ENCODE data around the gene PGP.

DNA sequence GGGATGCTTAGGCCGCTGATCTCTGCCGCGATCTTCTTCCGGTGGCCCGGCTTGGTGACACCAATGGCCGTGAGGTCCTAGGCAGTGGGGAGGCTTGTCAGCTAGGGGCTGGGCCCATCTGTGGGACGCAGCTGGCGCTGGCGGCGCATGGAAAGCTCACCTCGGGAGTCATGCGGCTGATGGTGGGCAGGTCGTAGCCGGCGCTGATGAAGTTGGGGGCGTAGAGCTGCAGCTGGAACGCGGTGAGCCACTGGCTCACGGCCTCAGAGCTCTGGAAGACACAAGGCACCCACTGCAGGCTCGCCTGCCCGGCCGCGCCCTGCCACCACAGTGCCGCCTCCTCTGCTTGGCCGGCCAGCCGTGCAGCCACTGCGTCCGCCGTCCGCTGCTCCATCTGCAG, 31.0 kb downstream of the PGP start:
- TF ChIP-seq FOXP2 (optimal IDR thresholded peaks at IDR 0.05; ENCODE audit: control extremely low read depth, extremely low read length, insufficient read depth): no peak
- no peak for TF ChIP-seq POLR2AphosphoS5 (IDR thresholded peaks at IDR 0.05; ENCODE audit: borderline replicate concordance, low read depth, low read length)

Measured in SK-N-MC (cell line).